ENCODE results near the gene ZNF277.

The ZNF277 gene

DNA sequence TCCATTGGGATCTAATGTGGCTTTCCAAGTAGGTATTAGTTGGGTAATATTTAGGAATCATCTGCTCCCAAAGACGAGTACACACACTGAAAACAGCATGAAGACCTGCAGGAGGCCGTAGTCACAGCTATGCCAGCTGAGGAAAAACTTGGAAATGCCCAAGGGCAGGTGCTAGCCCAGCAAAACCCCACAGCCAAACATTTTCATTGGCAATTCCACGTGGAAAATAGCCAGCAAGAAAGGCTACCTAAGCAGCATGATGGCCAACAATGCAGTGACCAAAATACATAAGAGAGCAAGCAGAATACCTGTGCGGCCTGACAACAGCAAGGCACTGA, 33.0 kb upstream of the ZNF277 start:
- Mint-ChIP-seq H3K9me3 (no peaks in the 10 kb centered on the region), H3K4me1 (ENCODE audit: low read depth) (peaks cover 6% of the 10 kb centered on the region), H3K36me3 (ENCODE audit: low read depth) (peaks cover 5% of the 10 kb centered on the region), H3K4me3 (no peak overlapping the region), H3K27ac (no peak overlapping the region), H3K27me3 (no peaks in the 10 kb centered on the region)
- intact Hi-C loops (cut with micrococcal nuclease): no loop called here

- H3K27me3 Mint-ChIP-seq: no peaks in the 10 kb centered on the region
- no peaks in the 10 kb centered on the region for H3K9me3 Mint-ChIP-seq
- intact Hi-C loops (cut with micrococcal nuclease): no loop called here
- peaks cover 6% of the 10 kb centered on the region for H3K4me1 Mint-ChIP-seq (ENCODE audit: low read depth)
- no peak overlapping the region for H3K4me3 Mint-ChIP-seq
- H3K27ac Mint-ChIP-seq: no peak overlapping the region
- H3K36me3 Mint-ChIP-seq (ENCODE audit: low read depth): peaks cover 1% of the 10 kb centered on the region
Observed at GRCh38 chr7:112174192-112174591, 32.3 kb upstream of the ZNF277 start.

DNA sequence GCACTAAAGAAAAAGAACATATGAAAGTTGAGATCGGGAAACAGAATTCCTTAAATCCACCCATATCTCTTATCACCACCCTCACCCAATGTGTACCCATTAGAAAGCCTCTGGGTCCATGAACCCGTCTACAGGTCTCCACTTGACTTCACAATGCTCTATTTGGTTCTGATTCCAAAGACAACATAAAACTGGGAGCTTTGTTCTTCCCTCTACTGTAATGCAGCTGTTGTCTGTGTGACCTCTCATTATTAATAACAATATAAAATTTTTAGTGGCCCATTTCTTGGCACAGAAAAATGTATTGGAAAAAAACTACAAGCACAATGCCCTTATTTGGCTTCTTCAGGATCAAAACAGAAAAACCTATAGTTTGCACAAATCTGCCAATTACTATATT, 30.3 kb upstream of the ZNF277 start:
- H3K9me3 Mint-ChIP-seq: no peaks in the 10 kb centered on the region
- no peaks in the 10 kb centered on the region for H3K36me3 Mint-ChIP-seq (ENCODE audit: low read depth)
- intact Hi-C loops (cut with micrococcal nuclease): no loop called here

DNA sequence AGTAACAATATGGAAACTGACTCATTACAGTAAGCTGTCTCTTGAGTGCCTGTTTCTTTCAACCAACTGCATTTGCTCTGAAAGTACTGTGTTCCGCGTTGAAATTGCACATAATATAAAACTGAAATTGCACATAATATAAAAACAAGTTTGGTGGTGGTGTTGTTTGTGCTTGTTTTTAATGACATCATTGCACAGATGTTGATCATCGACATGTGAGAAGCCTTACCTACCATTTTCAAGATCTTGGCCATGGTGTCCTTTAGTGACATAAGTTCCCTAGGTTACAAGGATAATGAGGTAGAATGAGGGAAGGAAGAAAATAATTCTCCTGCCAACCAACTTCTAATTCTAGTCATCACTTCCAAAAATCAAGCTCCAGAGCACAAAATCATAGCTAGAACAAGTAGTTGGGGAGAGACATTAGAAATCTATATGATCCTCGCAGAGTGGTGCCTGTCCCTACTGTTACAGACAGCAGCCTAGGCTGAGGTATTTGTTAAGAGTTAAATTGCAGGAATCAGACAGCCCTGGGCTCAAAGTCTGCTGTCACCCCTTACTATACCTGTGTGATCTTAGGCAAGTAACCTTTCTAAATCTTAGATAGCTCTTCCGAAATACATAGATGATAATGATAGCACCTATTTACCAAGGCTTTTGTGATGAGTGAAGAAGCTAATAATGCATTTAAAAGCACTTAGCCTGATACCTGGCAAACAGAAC, 29.6 kb upstream of the ZNF277 start:
- Mint-ChIP-seq H3K27me3 (peaks cover 2% of the 10 kb centered on the region), H3K9me3 (no peaks in the 10 kb centered on the region), H3K4me3 (no peak overlapping the region), H3K36me3 (ENCODE audit: low read depth) (no peaks in the 10 kb centered on the region), H3K27ac (no peak overlapping the region), H3K4me1 (ENCODE audit: low read depth) (peaks cover 6% of the 10 kb centered on the region)
- intact Hi-C loops (cut with micrococcal nuclease): no loop called here

More for the DNA sequence above, 30.3 kb upstream of the ZNF277 start:
- peaks cover 6% of the 10 kb centered on the region for H3K4me1 Mint-ChIP-seq (ENCODE audit: low read depth)
- H3K27me3 Mint-ChIP-seq: peaks cover 2% of the 10 kb centered on the region
- no peak overlapping the region for H3K4me3 Mint-ChIP-seq
- H3K27ac Mint-ChIP-seq: no peak overlapping the region

- Mint-ChIP-seq H3K9me3 (no peaks in the 10 kb centered on the region), H3K4me1 (ENCODE audit: low read depth) (peaks cover 23% of the 10 kb centered on the region), H3K36me3 (ENCODE audit: low read depth) (no peaks in the 10 kb centered on the region), H3K4me3 (no peak overlapping the region), H3K27ac (no peak overlapping the region), H3K27me3 (peaks cover 2% of the 10 kb centered on the region)
- intact Hi-C loops (cut with micrococcal nuclease): no loop called here
Observed at GRCh38 chr7:112180223-112180622, 26.3 kb upstream of the ZNF277 start.

GRCh38 chr7:112182749-112183148, 23.7 kb upstream of the ZNF277 start:
- intact Hi-C loops (cut with micrococcal nuclease): no loop called here
- Mint-ChIP-seq H3K27ac (no peak overlapping the region), H3K36me3 (ENCODE audit: low read depth) (no peaks in the 10 kb centered on the region), H3K27me3 (peaks cover 2% of the 10 kb centered on the region), H3K9me3 (no peaks in the 10 kb centered on the region), H3K4me1 (ENCODE audit: low read depth) (peaks cover 39% of the 10 kb centered on the region), H3K4me3 (no peak overlapping the region)

GRCh38 chr7:112183266-112183665, 23.2 kb upstream of the ZNF277 start:
- intact Hi-C loops (cut with micrococcal nuclease): no loop called here
- peaks cover 39% of the 10 kb centered on the region for H3K4me1 Mint-ChIP-seq (ENCODE audit: low read depth)
- no peaks in the 10 kb centered on the region for H3K36me3 Mint-ChIP-seq (ENCODE audit: low read depth)
- H3K27ac Mint-ChIP-seq: no peak overlapping the region
- no peaks in the 10 kb centered on the region for H3K9me3 Mint-ChIP-seq
- H3K27me3 Mint-ChIP-seq: peaks cover 2% of the 10 kb centered on the region
- no peak overlapping the region for H3K4me3 Mint-ChIP-seq

GRCh38 chr7:112184455-112184854, 22.0 kb upstream of the ZNF277 start:
- H3K9me3 Mint-ChIP-seq: no peaks in the 10 kb centered on the region
- intact Hi-C loops (cut with micrococcal nuclease): no loop called here
- H3K4me3 Mint-ChIP-seq: no peak overlapping the region
- H3K4me1 Mint-ChIP-seq (ENCODE audit: low read depth): peaks cover 39% of the 10 kb centered on the region
- H3K27me3 Mint-ChIP-seq: peaks cover 2% of the 10 kb centered on the region
- H3K36me3 Mint-ChIP-seq (ENCODE audit: low read depth): no peaks in the 10 kb centered on the region
- H3K27ac Mint-ChIP-seq: no peak overlapping the region

DNA sequence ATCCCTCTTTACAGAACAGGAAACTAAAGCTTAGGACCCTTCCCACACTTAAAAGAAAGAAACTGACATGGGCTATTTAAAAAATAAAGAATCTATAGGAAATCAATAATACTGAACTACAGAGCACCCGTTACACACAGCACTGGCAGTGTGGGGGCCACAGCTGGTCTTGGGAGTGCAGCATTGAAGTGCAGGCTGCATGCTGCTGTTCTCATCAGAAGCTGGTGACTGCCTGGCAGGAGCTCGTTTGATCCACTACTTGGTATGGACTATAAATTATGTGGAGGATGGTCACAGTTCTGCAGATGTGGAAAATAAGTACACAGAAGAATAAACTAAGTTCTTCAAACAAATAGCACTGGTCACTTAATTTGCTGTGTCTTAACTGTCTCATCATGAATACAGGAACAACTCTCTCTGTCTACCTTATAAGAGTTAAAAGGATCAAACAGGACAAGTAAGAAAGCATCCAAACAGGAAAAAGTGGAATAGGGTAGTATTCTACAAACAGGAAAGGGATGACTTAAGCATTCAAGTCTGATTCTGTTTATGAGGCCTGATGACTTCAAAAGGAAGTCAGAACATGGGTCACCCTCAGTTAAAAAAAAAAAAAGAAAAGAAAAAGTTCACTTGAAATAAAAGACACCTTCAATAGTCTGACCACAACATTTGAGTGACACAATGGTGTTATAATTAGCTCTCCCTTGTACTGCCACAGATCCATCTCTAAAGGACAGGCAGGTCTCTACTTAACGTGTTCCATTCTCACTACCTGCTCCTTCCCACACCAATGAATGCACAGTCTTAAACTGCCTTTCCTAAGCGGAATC, 21.3 kb upstream of the ZNF277 start:
- Mint-ChIP-seq H3K4me3 (no peak overlapping the region), H3K27ac (no peak overlapping the region), H3K27me3 (peaks cover 2% of the 10 kb centered on the region), H3K9me3 (no peaks in the 10 kb centered on the region), H3K36me3 (ENCODE audit: low read depth) (no peaks in the 10 kb centered on the region), H3K4me1 (ENCODE audit: low read depth) (peaks cover 44% of the 10 kb centered on the region)
- intact Hi-C loops (cut with micrococcal nuclease): no loop called here

GRCh38 chr7:112186300-112186699, 20.2 kb upstream of the ZNF277 start:
- H3K4me3 Mint-ChIP-seq: no peak overlapping the region
- H3K27me3 Mint-ChIP-seq: no peaks in the 10 kb centered on the region
- no peaks in the 10 kb centered on the region for H3K36me3 Mint-ChIP-seq (ENCODE audit: low read depth)
- intact Hi-C loops (cut with micrococcal nuclease): no loop called here
- H3K4me1 Mint-ChIP-seq (ENCODE audit: low read depth): peaks cover 55% of the 10 kb centered on the region
- H3K27ac Mint-ChIP-seq: no peak overlapping the region
- H3K9me3 Mint-ChIP-seq: no peaks in the 10 kb centered on the region

DNA sequence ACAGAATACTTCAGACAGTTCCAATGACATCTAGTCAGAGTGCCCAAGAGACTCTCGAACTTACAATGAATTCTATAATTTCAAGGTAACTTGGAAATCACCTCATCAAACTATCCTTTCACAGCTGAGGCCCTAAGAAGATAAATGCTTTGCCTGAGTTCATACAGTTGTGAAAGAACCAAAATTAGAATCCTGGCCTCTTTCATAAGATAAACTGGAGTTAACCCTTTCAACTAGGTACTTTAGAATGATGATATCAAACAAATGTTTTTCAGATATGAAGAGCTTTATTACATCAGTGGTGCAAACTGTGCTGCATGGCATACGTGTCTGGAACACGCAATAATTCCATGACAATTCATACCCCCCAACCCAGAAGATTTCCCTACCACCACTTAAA, 18.2 kb upstream of the ZNF277 start:
- Mint-ChIP-seq H3K4me3 (no peak overlapping the region), H3K36me3 (ENCODE audit: low read depth) (no peaks in the 10 kb centered on the region), H3K27me3 (no peaks in the 10 kb centered on the region), H3K27ac (no peak overlapping the region), H3K4me1 (ENCODE audit: low read depth) (peaks cover 54% of the 10 kb centered on the region), H3K9me3 (no peaks in the 10 kb centered on the region)
- intact Hi-C loops (cut with micrococcal nuclease): no loop called here

GRCh38 chr7:112189691-112190090, 16.8 kb upstream of the ZNF277 start:
- Mint-ChIP-seq H3K4me3 (no peak overlapping the region), H3K9me3 (peaks cover 8% of the 10 kb centered on the region), H3K36me3 (ENCODE audit: low read depth) (no peaks in the 10 kb centered on the region), H3K27ac (peak overlapping the region; percentile 10), H3K27me3 (no peaks in the 10 kb centered on the region), H3K4me1 (ENCODE audit: low read depth) (peaks cover 57% of the 10 kb centered on the region)
- intact Hi-C loops (cut with micrococcal nuclease): no loop called here

DNA sequence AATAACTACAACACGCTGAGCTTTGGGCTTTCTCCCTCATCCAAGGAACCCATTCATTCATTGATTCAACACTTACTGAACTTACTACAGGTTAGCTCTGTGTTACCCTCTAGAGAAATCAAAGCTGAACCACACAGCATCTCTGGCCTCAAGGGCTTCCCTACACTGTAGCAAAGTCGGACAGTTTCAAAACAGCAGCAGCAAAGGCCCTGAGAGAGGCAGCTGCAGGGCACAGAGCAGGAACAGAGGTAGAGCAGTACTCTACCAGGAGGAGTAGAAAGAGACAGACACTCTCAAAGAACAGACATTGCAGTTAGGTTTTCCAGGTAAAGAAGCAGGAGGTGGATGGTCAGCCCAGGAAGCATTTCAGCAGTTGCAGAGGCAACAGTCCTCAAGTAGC, 16.4 kb upstream of the ZNF277 start:
- Mint-ChIP-seq H3K27me3 (no peaks in the 10 kb centered on the region), H3K27ac (peak overlapping the region; percentile 10), H3K4me1 (ENCODE audit: low read depth) (peaks cover 52% of the 10 kb centered on the region), H3K9me3 (peaks cover 8% of the 10 kb centered on the region), H3K4me3 (no peak overlapping the region), H3K36me3 (ENCODE audit: low read depth) (no peaks in the 10 kb centered on the region)
- intact Hi-C loops (cut with micrococcal nuclease): no loop called here

DNA sequence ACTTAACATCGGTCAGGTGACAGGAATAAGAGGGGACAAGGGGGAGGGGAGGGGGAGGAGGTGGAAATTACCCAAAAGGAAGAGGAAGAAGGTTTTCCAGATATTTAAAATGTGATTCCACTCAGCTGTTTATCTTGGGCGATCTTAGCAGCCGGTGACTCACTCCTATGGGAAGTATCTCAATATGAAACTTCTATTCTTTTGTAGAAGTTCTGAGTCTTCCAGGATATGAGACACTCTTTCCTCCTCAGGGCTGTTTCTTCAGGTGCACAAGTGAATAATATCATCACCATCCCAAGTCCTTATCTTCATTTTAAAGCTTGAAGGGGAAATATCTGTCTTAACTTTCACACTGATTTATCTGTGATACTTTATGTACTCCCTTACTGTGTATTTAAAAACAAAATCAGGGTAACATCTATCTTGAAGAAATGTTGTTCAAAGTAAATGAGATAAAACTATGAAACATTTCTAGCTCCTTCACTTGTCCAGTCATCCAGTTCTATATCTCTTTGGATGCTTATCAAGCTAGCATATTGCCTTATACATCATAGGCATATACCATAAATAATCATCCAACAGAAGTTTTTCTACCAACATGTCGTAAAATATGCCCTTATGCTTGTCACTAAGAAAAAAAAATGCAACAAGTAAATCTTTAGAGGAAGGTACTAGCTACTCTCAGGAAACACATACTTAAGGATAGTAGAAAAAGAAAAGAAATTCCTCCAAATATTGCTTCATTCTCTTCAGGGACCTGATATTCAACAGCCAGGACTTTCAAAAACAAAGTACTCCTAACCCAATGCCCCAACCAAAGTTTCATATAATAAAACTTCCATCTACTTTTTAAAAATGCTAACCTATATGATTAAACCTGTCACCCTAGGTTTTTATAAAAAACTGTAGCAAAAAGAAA, 14.0 kb upstream of the ZNF277 start:
- Mint-ChIP-seq H3K9me3 (peaks cover 8% of the 10 kb centered on the region), H3K4me1 (ENCODE audit: low read depth) (peaks cover 37% of the 10 kb centered on the region), H3K4me3 (no peak overlapping the region), H3K27me3 (no peaks in the 10 kb centered on the region), H3K36me3 (ENCODE audit: low read depth) (no peaks in the 10 kb centered on the region), H3K27ac (no peak overlapping the region)
- intact Hi-C loops (cut with micrococcal nuclease): no loop called here
